C4-2B (cell line): Measurements from ENCODE around the gene CNOT2.

Source experiments
- ZFX ChIP-seq: fragments of 450-650 bp; IDR thresholded peaks from 2 replicates; pipeline ENCODE4 v1.6.1; 2017
- TF ChIP-seq, protein P1 (sequence below): fragments of 450-650 bp; conservative IDR thresholded peaks from 2 replicates; pipeline ENCODE4 v1.5.1; 2017; ENCODE audit warnings: mild to moderate bottlenecking

DNA sequence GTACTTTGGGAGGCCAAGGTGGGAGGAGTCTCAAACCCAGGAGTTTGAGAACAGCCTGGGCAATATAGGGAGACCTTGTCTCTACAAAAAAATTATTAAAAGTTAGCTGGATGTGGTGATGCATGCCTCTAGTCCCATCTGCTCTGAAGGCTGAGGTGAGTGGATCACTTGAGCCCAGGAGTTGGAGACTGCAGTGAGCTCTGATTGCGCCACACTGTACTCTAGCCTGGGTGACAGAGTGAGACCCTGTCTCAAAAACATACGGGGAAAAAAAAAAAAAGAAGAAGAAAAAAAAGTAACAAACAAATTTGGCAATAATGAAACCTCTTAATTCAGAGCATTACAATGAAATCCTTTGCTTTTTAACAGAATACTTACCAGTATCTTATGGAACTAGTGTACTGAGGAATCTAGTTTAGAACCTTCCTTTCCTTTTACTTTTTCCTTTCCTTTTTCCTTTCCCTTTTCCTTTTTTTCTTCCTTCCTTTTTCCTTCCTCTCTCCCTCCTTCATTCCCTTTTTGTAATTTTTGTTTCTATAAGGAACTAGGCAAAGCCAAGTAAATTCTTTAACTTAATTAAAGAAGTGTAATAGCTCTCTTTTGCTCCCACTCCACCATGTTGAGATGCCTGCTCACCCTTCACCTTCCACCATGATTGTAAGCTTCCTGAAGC lies 12.2 kb upstream of the CNOT2 start:
- TF ChIP-seq, protein P1, sequence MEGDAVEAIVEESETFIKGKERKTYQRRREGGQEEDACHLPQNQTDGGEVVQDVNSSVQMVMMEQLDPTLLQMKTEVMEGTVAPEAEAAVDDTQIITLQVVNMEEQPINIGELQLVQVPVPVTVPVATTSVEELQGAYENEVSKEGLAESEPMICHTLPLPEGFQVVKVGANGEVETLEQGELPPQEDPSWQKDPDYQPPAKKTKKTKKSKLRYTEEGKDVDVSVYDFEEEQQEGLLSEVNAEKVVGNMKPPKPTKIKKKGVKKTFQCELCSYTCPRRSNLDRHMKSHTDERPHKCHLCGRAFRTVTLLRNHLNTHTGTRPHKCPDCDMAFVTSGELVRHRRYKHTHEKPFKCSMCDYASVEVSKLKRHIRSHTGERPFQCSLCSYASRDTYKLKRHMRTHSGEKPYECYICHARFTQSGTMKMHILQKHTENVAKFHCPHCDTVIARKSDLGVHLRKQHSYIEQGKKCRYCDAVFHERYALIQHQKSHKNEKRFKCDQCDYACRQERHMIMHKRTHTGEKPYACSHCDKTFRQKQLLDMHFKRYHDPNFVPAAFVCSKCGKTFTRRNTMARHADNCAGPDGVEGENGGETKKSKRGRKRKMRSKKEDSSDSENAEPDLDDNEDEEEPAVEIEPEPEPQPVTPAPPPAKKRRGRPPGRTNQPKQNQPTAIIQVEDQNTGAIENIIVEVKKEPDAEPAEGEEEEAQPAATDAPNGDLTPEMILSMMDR, result no peak
- TF ChIP-seq ZFX, result no peak
